GM12878 (cell line): ENCODE measurements around the gene SCYL1. TPM values are rescaled to one million over a fixed set of nuclear protein-coding genes. Genes with fewer than 3 reads are reported as not detected.

Source experiments
- ATAC-seq: fragments of 200-7000 bp; cut with Tn5 transposase; 3 replicates; pipeline ENCODE4 v1.9.1; 2020; ENCODE audit warnings: mild to moderate bottlenecking, moderate library complexity
- BruUV-seq: library from RNA; stranded (reverse); fragments of 400-500 nt; replicated peaks from 2 replicates; lab custom pipeline; 2021; lab: Mats Ljungman, UMichigan
- CTCF ChIA-PET: fragments of 300-600 bp; sonication (Branson Sonifier 250); formaldehyde crosslinking; extraction: SDS; loops from one replicate; lab custom pipeline; 2021; ENCODE audit warnings: inconsistent platforms; lab: Yijun Ruan, JAX
- POLR2A ChIA-PET: fragments of 350-600 bp; formaldehyde crosslinking; extraction: SDS; loops from one replicate; lab custom pipeline; 2021; ENCODE audit warnings: inconsistent platforms; lab: Charles Lee
- RAD21 ChIA-PET: fragments of 300-600 bp; sonication (Branson Sonifier 250); formaldehyde crosslinking; loops from one replicate; lab custom pipeline; 2023; ENCODE audit warnings: antibody characterized with exemption; ENCODE audit not compliant: unreplicated experiment; lab: Charles Lee
- SMC1A ChIA-PET: fragments of 300-600 bp; sonication (Branson Sonifier 250); formaldehyde crosslinking; loops from one replicate; lab custom pipeline; 2023; ENCODE audit not compliant: unreplicated experiment, uncharacterized antibody; lab: Charles Lee
- DNase-seq: peaks from one replicate; pipeline ENCODE4 v3.0.0-alpha.2; 2011; ENCODE audit warnings: low read depth, low spot score
- FAIRE-seq: peaks from 3 replicates; lab custom pipeline; 2011; peaks lifted over from hg19 to GRCh38; lab: Jason Lieb, UNC
- H2AFZ ChIP-seq: 2 replicates; pipeline ENCODE4 v1.6.0; 2011; ENCODE audit warnings: low read depth, low read length, control low read depth; ENCODE audit not compliant: control insufficient read depth
- H3K27ac ChIP-seq: 2 replicates; pipeline ENCODE4 v1.5.1; 2011; ENCODE audit warnings: control low read depth; ENCODE audit not compliant: control insufficient read depth, insufficient read depth
- H3K27me3 ChIP-seq, 2 experiments: replicated peaks in 1 of 2; 2 replicates each; pipeline versions ENCODE4 v1.6.0 to v1.6.1; 2011; ENCODE audit warnings: low read length in 1 of 2; ENCODE audit not compliant: control insufficient read depth in 2 of 2, insufficient read depth in 2 of 2
- H3K36me3 ChIP-seq, 2 experiments: 2 replicates each; pipeline ENCODE4 v1.5.1; 2011; ENCODE audit warnings: low read length in 1 of 2; ENCODE audit not compliant: control insufficient read depth in 2 of 2, insufficient read depth in 2 of 2
- H3K4me1 ChIP-seq: 2 replicates; pipeline ENCODE4 v1.6.1; 2011; ENCODE audit warnings: mild to moderate bottlenecking, low read length, moderate library complexity, mixed read lengths; ENCODE audit not compliant: control insufficient read depth, insufficient read depth
- H3K4me2 ChIP-seq: 2 replicates; pipeline ENCODE4 v1.6.0; 2011; ENCODE audit warnings: control low read depth; ENCODE audit not compliant: control insufficient read depth, insufficient read depth
- H3K4me3 ChIP-seq: fragments of 200-600 bp; sonication (generic); 2 replicates; pipeline ENCODE4 v1.5.1; 2016
- H3K79me2 ChIP-seq: 2 replicates; pipeline ENCODE4 v1.6.0; 2011; ENCODE audit warnings: low read length; ENCODE audit not compliant: control insufficient read depth, insufficient read depth
- H3K9ac ChIP-seq: 2 replicates; pipeline ENCODE4 v1.8.0; 2011; ENCODE audit warnings: low read length, control low read depth, mixed read lengths; ENCODE audit not compliant: control insufficient read depth, insufficient read depth
- H3K9me3 ChIP-seq: replicated peaks from 3 replicates; pipeline ENCODE4 v1.5.1; 2011; ENCODE audit warnings: mild to moderate bottlenecking, low read length; ENCODE audit not compliant: control insufficient read depth, insufficient read depth
- H4K20me1 ChIP-seq: 2 replicates; pipeline ENCODE4 v1.6.0; 2011; ENCODE audit not compliant: control insufficient read depth, insufficient read depth
- RB1 ChIP-seq: fragments of 450-650 bp; formaldehyde crosslinking; IDR thresholded peaks from 2 replicates; pipeline ENCODE4 v1.6.1; 2017; ENCODE audit warnings: mild to moderate bottlenecking, borderline replicate concordance
- ZBED1 ChIP-seq: IDR thresholded peaks from 2 replicates; pipeline ENCODE4 v1.6.1; 2016; ENCODE audit warnings: borderline replicate concordance
- in situ Hi-C: fragments of 300-500 bp; cut with MboI; formaldehyde crosslinking; loops from 9 replicates; pipeline ENCODE4 v1.14.3; 2018; ENCODE audit warnings: mixed read lengths
- intact Hi-C: fragments of 100-400 bp; cut with micrococcal nuclease; formaldehyde crosslinking; loops from one replicate; pipeline ENCODE4 v1.14.2; 2022; ENCODE audit not compliant: unreplicated experiment
- polyA plus RNA-seq, 11 experiments: library from polyadenylated mRNA; depleted of rRNA in 4 of 11; unstranded in 6 of 11; stranded (reverse) in 5 of 11; fragments of >200 nt; fragmentation: Nextera tagmentation in 4 of 11; fragmentation: Illumina TruSeq in 1 of 11; extraction: Ambion mirVana in 4 of 11; extraction: Trizol in 1 of 11; gene quantifications; 1 replicate in 1 of 11; 2 replicates in 10 of 11; pipeline versions ENCODE4 v1.2.1 to v1.2.3, GENCODE V29; 2011 to 2016; ENCODE audit warnings: inconsistent platforms in 2 of 11, missing spikeins in 2 of 11, low read depth in 1 of 11
- total RNA-seq, 4 experiments: library from RNA; depleted of rRNA in 3 of 4; stranded (reverse); fragments of >200 nt in 3 of 4; fragmentation: Illumina TruSeq in 1 of 4; extraction: Trizol in 1 of 4; gene quantifications; 2 replicates each; pipeline versions ENCODE4 v1.2.1 to v1.2.3, GENCODE V29; 2013 to 2021
- TF ChIP-seq, protein P1 (sequence below): IDR thresholded peaks from 2 replicates; pipeline ENCODE4 v1.6.1; 2012; ENCODE audit warnings: low read length, inconsistent platforms

The SCYL1 gene
- total and polyA plus RNA-seq, 10 of the 15 experiments (the other 5 are each of a cell fraction or from before 2014, with no cell fraction given): 0.80 to 82.7 (median 51.2) TPM

DNA sequence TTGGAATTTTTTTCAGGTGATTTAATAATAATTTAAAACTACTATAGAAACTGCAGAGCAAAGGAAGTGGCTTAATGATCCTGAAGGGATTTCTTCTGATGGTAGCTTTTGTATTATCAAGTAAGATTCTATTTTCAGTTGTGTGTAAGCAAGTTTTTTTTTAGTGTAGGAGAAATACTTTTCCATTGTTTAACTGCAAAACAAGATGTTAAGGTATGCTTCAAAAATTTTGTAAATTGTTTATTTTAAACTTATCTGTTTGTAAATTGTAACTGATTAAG is 22.7 kb upstream of the SCYL1 start:
- H3K4me3 ChIP-seq: peak overlapping the region; percentile 98
- RAD21 ChIA-PET: interaction anchor here (1.7 to 14.2 kb wide), 5 partner anchors 8 to 80 kb away, joined by 5 to 282 read pairs (median 179); partner anchors contain the start of gene NEAT1
- no peaks in the 10 kb centered on the region for H3K27me3 ChIP-seq
- peaks cover 6 to 36% of the 10 kb centered on the region in 2 experiments for H3K36me3 ChIP-seq
- in situ Hi-C loops (no loop called here), intact Hi-C loops (no loop called here)
- CTCF ChIA-PET: interaction anchor here (0.7 to 27.9 kb wide), 8 partner anchors 14 to 169 kb away, joined by 3 to 728 read pairs (median 4); partner anchors contain the start of gene DPF2
- ATAC-seq (no peak), DNase-seq (no peak), FAIRE-seq (no peak)
- no peaks in the 10 kb centered on the region for H3K9me3 ChIP-seq
- no TSS peak for BruUV-seq
- peak overlapping the region; percentile 87; the same call in 1 of the 2 replicates for H3K4me2 ChIP-seq
- peaks cover 15% of the 10 kb centered on the region for H4K20me1 ChIP-seq
- peaks cover 7% of the 10 kb centered on the region; the same call in 1 of the 2 replicates for H3K4me1 ChIP-seq
- H2AFZ ChIP-seq: no peak overlapping the region
- H3K27ac ChIP-seq: peak overlapping the region; percentile 100; the same call in 1 of the 2 replicates
- H3K79me2 ChIP-seq: peaks cover 92% of the 10 kb centered on the region
- TF ChIP-seq ZBED1: no peak
- TF ChIP-seq, protein P1, sequence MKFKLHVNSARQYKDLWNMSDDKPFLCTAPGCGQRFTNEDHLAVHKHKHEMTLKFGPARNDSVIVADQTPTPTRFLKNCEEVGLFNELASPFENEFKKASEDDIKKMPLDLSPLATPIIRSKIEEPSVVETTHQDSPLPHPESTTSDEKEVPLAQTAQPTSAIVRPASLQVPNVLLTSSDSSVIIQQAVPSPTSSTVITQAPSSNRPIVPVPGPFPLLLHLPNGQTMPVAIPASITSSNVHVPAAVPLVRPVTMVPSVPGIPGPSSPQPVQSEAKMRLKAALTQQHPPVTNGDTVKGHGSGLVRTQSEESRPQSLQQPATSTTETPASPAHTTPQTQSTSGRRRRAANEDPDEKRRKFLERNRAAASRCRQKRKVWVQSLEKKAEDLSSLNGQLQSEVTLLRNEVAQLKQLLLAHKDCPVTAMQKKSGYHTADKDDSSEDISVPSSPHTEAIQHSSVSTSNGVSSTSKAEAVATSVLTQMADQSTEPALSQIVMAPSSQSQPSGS: no peak
- no peak for TF ChIP-seq RB1
- peak overlapping the region; percentile 100 for H3K9ac ChIP-seq
- SMC1A ChIA-PET: interaction anchor here (0.6 to 19.3 kb wide), 7 partner anchors 8 to 87 kb away, joined by 3 to 481 read pairs (median 6); partner anchors contain the start of gene MALAT1
- POLR2A ChIA-PET: interaction anchor here (0.7 to 10.3 kb wide), 9 partner anchors 9 to 124 kb away, joined by 3 to 323 read pairs (median 6); partner anchors contain the start of genes MALAT1, NEAT1 and SLC25A45
